HG03342 (cell line): ENCODE results near the gene USP37.
A peak's percentile ranks its signal among the peaks of the same experiment; 100 is the strongest.
"Not testable (repeated sequence)": the region's sequence is repeated elsewhere in the genome, so short reads cannot be mapped to it uniquely, and the experiment has no call there.

Experiments
- ATAC-seq: cut with Tn5 transposase; IDR thresholded peaks from one replicate; pipeline ENCODE4 v1.9.1; 2021; ENCODE audit warnings: mild to moderate bottlenecking, moderate library complexity; ENCODE audit not compliant: unreplicated experiment

Gene USP37

GRCh38 chr2:218554225-218554624 is 13.9 kb downstream of the USP37 start:
- ATAC-seq = not testable (repeated sequence)

- ATAC-seq = no peak
Measured at GRCh38 chr2:218547978-218548377, 20.2 kb downstream of the USP37 start.

- ATAC-seq = no peak
Measured at GRCh38 chr2:218547511-218547910, 20.6 kb downstream of the USP37 start.

GRCh38 chr2:218546012-218546411 is 22.1 kb downstream of the USP37 start:
- no peak for ATAC-seq

GRCh38 chr2:218540015-218540414 is 28.1 kb downstream of the USP37 start:
- no peak for ATAC-seq

GRCh38 chr2:218536804-218537494 is 31.2 kb downstream of the USP37 start:
- no peak for ATAC-seq

- ATAC-seq = no peak
Measured at GRCh38 chr2:218529990-218530389, 38.2 kb downstream of the USP37 start.

- not testable (repeated sequence) for ATAC-seq
Measured at GRCh38 chr2:218528409-218528808, 39.7 kb downstream of the USP37 start.

GRCh38 chr2:218523651-218524050 is 44.5 kb downstream of the USP37 start:
- no peak for ATAC-seq

- no peak for ATAC-seq
Measured at GRCh38 chr2:218518876-218519275, 49.3 kb downstream of the USP37 start.

- ATAC-seq = peak; percentile 76
Measured at GRCh38 chr2:218517434-218518206, 50.5 kb downstream of the USP37 start.

- ATAC-seq = no peak
Measured at GRCh38 chr2:218516614-218517013, 51.5 kb downstream of the USP37 start.

- no peak for ATAC-seq
Measured at GRCh38 chr2:218513676-218514075, 54.5 kb downstream of the USP37 start.

GRCh38 chr2:218508299-218508698 is 59.9 kb downstream of the USP37 start:
- ATAC-seq = no peak

GRCh38 chr2:218505754-218506371 is 62.3 kb downstream of the USP37 start:
- ATAC-seq = no peak

- no peak for ATAC-seq
Measured at GRCh38 chr2:218501665-218502064, 66.5 kb downstream of the USP37 start.

GRCh38 chr2:218500501-218501060 is 67.6 kb downstream of the USP37 start:
- no peak for ATAC-seq

GRCh38 chr2:218485986-218486667 is 82.0 kb downstream of the USP37 start:
- ATAC-seq = no peak

- ATAC-seq = no peak
Measured at GRCh38 chr2:218482651-218483050, 85.5 kb downstream of the USP37 start.

- no peak for ATAC-seq
Measured at GRCh38 chr2:218479595-218479994, 88.6 kb downstream of the USP37 start.

GRCh38 chr2:218478544-218478943 is 89.6 kb downstream of the USP37 start:
- ATAC-seq = no peak
